ENCODE results near the gene SNX33.
"Not testable (repeated sequence)": the region's sequence is repeated elsewhere in the genome, so short reads cannot be mapped to it uniquely, and the experiment has no call there.

SNX33 gene, protein sequence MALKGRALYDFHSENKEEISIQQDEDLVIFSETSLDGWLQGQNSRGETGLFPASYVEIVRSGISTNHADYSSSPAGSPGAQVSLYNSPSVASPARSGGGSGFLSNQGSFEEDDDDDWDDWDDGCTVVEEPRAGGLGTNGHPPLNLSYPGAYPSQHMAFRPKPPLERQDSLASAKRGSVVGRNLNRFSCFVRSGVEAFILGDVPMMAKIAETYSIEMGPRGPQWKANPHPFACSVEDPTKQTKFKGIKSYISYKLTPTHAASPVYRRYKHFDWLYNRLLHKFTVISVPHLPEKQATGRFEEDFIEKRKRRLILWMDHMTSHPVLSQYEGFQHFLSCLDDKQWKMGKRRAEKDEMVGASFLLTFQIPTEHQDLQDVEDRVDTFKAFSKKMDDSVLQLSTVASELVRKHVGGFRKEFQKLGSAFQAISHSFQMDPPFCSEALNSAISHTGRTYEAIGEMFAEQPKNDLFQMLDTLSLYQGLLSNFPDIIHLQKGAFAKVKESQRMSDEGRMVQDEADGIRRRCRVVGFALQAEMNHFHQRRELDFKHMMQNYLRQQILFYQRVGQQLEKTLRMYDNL

GRCh38 chr15:75647370-75648155, at the start of gene SNX33:
Gene SNX33 (plus strand): TSS chr15:75647912. CDS start chr15:75649103, 1,191 bp downstream.
- DNase-seq: peak; percentile 52

DNA sequence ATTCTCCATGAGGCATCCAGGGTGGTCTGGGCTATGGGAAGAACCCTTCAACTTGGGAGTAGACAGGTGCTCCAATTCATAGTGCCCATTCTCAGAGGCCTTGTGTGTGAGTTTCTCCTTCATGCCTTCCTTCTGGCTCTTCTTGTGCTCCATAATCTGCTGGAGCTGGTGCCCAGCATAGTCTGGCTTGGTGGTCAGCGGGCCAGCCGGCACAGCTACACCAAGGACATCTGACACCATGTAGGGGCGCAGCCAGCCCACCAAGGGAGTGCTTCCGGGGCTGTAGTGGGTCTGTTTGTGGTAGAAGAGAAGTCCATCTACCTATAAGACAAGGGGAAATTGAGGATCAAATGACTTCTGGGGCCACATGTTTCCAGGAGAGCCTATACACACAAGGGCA, 49.4 kb upstream of the SNX33 start:
- no peak for DNase-seq

DNA sequence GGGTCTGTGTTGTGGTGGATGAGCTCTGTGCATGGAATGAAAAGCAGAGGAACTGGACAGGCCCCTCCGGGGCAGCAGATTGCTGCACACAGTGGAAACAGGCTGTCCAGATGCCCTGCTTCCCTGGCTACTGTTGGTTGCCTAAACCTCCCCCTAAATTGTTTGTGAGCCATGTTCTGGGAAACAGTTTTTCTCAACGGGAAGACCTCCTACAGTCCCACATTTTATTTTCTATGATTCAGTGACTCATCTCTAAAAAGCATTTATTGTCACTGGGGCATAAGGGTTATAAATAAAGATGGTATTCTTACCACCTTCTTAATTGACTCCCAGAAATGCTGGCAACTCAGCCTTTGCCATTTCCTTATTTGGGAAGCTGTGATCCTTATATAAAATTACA, 48.3 kb upstream of the SNX33 start:
- no peak for DNase-seq

DNA sequence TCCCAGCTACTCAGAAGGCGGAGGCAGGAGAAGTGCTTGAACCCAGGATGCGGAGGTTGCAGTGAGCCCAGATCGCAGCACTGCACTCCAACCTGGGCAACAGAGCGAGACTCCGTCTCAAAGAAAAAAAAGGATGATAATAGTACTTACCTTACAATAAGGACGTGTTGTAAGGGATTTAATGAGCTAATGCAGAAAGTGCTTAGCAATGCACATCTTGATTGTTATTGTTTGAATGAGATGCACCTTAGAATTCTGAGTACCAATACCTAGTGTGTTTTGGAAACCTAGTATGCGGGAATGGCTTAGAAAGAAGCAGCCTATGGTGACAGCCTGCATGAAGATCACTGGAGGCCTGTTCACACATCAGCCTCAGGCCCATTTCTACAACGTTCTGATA, 41.7 kb upstream of the SNX33 start:
- DNase-seq: no peak

- DNase-seq: no peak
Measured at GRCh38 chr15:75606711-75607699, 40.7 kb upstream of the SNX33 start.

DNA sequence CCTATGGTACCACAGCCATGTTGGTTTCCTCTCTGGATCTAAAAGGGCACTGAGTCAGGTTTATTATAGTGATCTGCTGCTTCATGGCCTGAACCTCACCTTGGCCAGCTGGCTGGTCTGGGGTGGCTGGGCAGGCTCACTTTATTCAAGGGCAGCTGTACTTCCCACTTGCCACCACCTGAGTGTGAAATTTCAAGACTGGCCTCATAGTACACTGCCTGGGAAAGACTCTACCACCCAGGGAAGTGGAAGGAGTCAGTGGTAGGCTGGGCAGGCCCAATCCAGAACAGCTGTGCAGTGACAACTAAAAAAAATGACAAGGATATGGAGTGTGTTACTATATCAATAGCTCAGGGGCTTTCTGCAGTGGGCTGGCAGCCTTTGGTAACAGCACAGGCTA, 30.9 kb upstream of the SNX33 start:
- no peak for DNase-seq

DNA sequence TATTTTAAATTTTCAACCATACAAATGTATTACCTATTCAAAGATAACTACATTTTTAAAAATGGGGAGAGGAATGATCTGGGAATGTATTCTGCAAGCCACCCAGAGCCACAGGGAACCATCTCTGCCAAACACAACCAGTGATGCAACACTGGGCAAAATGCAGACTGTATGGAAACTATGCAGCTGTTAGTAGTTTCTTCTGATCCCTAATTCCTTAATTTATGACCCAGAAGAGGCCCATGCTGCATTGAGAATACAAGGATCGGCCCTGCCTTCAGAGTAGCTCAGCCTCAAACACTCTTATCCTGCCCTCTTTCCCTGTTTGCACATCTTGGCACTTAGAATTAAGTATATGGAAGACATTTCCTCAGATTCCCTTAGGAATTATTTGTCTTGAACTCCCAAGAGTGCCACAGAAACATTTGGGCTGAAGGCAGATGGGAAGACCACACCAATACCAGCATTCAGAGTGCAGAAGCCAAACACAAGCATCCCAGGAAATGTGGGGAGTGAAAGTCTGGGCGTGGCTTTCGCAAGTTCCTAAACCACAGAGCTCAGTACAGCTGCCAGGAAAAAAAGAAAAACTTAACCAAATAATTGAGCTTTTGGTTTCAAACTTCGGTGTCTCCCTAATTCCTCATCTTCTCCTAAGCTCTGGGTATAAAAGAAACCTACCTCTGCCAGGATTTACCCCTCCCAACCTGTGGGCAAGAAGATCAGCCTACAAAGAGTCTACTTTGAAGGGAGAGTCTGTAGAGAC, 27.5 kb upstream of the SNX33 start:
- DNase-seq: no peak

DNA sequence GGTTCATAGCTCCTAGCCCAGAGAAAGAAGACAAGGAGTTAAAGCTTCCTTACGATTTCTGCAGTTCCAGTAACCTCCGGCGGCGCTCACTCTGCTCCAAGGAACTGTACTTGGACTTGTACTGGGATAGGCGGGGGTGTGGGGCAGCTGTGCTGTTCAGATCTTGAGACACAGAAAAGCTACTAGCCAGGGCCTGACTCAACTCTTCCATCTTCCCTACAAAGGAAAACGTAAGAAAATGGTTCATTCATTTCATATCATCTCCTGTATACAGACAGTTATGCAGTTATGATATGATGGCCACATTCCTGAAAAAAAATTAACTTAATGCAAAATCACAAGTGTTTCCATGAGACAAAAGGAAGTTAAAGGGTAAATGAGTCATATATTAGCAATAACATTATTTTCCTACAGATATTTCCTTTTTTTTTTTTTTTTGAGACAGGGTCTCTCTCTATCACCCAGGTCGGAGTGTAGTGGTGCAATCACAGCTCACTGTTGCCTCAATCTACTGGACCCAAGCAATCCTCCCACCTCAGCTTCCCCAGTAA, 26.8 kb upstream of the SNX33 start:
- no peak for DNase-seq

DNA sequence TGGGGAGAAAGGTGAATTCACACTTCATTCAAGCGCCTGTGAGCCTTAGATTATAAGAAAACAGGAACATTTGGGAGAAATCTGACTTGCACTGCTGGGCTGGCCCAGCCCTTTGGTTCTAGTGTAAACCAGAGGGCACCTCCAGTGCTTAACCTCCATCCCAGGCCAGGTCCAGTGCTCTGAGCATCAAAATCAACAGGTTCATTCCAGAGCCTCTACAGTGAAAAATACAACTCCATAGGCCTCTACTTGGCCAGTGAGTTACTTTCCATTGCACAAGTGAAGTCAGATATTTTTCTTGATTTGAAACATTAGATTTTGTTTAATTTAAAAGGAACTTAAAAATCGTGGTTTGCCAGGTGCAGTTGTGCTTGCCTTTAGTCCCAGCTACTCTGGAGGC, 25.2 kb upstream of the SNX33 start:
- no peak for DNase-seq

DNA sequence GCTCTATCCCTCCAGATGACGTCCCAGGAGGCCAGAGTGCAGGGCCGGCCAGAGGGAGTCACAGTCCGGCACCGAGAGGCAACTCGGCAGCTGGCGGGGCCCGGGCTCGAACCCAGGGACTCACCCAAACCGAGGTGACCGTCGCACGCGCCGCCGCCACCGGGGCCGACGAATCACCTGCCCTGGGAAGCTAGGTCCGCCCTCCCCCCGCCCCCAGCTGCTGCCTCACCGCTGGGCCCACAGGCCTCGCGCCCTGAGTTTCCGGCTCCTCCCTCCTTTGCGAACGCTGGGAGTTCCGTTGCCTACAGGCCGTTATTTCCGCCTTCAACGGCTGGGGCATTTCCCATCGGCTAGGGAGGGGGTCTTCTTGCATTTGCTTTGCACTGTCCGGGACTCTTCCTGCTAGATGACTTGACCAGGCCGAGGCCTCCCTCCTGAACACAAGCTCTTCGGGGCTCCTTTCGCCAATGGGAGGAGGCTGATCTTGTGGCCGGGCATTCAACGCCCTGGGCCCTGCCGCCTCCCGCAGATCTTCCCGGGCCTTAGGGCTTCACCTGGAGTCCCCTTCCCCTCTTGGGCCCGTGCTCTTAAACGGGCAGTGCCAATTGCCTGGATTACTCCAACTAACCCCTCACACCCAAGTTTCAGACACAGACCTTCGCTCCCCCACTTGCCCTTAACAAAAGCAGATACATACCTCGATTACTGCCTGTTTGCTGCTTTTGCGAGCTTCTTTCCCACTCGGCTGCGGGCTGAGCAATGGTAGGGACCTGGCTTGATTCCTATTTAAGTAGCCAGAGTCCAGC, 22.0 kb upstream of the SNX33 start, which contains the start of gene SNUPN:
Gene SNUPN, minus strand, starts transcription at position 184 of the 806 bp plus-strand sequence. CDS start 4,674 bp downstream, outside the sequence.
- DNase-seq: peak; percentile 93

DNA sequence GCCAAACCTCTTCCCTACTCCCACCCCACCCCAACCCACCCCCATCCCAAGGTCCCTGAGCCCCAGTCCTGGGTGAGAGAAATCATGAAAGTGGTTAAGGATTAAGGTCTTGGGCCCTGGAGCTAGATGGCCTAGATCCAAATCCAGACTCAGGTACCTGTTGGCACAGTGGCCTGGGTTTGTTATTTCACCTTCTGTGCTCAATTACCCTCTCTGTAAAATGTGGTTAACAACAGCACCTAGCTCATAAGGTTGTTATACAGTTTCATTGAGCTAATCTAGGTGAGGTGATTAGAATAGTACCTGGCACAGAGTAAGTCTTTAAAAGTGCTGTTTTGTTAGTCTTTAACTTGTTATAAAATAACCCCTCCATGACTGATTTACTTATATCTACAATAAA, 15.8 kb upstream of the SNX33 start:
- DNase-seq: no peak

DNA sequence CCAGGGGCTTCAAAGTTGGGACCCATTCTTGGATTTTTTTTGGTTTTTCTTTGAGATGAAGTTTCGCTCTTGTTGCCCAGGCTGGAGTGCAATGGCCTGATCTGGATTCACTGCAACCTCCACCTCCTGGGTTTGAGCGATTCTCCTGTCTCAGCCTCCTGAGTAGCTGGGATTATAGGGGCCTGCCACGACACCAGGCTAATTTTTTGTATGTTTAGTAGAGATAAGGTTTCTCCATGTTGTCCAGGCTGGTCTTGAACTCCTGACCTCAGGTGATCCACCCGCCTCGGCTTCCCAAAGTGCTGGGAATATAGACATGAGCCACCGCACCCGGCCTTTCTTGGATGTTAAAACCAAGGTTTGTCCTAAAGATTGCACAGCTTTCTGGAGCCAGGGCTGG, 13.8 kb upstream of the SNX33 start:
- not testable (repeated sequence) for DNase-seq

GRCh38 chr15:75636026-75636425, 11.7 kb upstream of the SNX33 start:
- DNase-seq: no peak

DNA sequence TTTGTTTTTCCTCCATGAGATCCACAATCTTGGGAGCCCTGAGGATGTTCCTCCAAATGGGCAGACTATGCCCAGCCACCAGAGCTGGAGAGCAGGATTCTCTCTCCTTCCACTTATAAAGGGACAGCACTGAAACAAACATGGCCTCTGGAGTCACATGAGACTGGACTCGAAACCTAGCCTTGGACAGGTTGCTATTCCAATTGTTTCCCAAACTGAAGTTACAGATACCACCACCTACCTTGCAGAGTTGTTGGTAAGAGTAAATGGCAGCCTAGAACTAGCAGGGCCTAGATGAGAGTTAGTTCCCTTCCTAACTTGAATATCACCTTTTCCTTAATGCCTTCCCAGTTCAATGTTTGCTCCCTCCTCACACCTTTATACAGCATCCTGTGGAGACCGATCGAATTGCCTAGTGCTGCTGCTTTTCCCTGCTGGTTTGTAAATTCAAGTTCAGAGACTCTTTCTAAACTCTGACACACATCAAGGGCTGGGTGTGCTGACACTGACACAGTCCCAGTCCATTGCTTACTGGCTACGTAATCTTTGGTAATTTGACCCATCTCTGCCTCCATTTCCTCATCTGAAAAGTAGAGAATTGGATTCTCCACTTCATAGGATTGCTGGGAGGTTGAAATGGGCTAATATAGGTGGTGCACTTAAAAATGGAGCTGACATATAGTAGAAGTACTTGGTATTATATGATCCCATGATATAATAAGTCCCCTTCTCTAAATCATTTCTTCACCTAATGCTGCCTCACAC, 10.3 kb upstream of the SNX33 start:
- DNase-seq: no peak

- DNase-seq: no peak
Measured at GRCh38 chr15:75639191-75639708, 8.5 kb upstream of the SNX33 start.

- DNase-seq: peak; percentile 89
Measured at GRCh38 chr15:75639709-75640482, 7.8 kb upstream of the SNX33 start, which contains the start of gene IMP3. Gene IMP3 (minus strand): TSS chr15:75640224. CDS start chr15:75640168, 56 bp downstream.

- peak; percentile 52 for DNase-seq
Measured at GRCh38 chr15:75640483-75641178, 7.1 kb upstream of the SNX33 start.

- no peak for DNase-seq
Measured at GRCh38 chr15:75641179-75641503, 6.6 kb upstream of the SNX33 start.

All from activated CD4-positive, alpha-beta T cell treated with anti-CD3 and anti-CD28 coated beads, Interleukin-2, amount 50 U/mL, for 1 hour (primary cell).